GM19438 (cell line): ENCODE measurements around the gene OR4D6.

Experiments used
- ATAC-seq: cut with Tn5 transposase; IDR thresholded peaks from one replicate; pipeline ENCODE4 v1.9.1; 2021; ENCODE audit warnings: low read depth; ENCODE audit not compliant: unreplicated experiment

OR4D6 gene

DNA sequence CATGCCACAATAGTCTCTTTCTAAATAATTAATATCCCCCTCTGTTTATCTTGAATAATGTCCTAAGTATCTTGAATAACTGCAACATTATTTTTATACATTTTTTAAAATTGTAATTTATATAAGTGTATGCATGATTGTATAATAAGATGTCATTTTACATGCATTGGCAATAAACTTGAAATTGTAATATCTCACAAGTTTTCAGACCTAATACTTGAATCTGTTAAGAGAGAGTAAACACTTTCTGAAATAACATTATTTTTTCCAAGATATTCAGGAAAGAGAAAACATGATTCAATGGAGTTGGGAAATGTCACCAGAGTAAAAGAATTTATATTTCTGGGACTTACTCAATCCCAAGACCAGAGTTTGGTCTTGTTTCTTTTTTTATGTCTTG, 46.5 kb downstream of the OR4D6 start, which contains the start of gene OR4D11:
OR4D11 (plus strand) TSS at position 301 of the 400 bp plus-strand sequence; CDS start at position 301, 0 bp downstream.
- no peak for ATAC-seq
